Islet of Langerhans (tissue), 1 donor: Measurements from ENCODE around the gene HS1BP3.
A peak's percentile ranks its signal among the peaks of the same experiment; 100 is the strongest.

ENCODE experiments used
- FAIRE-seq: peaks from one replicate; lab custom pipeline; 2011; peaks lifted over from hg19 to GRCh38; lab: Jason Lieb, UNC

HS1BP3 gene

DNA sequence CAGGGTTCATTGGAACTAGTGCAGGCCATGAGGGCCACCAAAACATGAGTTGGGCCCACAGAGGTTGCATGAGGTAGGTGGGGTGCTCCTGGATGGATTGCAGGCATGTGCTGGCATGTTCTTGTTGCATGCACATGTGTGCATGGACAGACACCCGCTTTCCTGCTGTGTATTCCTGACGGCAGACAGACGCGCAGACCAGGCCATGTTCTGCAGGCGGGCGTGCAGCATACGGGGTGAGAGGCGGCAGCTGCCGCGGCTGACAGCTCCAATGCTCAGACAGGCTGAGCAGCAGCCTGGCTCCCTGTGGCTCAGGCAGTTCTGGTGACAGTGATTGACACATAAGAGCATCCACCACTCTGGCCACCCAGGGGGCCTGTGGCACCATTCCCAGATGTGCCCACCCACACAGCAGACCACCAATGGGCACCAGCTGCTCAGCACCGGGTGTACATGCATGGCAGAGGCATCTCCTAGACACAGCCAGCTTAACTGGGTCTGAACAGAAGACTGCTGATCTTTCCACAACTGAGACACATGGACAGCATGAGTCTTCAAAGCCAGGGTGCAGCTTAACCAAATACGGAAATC lies 21.2 kb downstream of the HS1BP3 start:
- no peak for FAIRE-seq

DNA sequence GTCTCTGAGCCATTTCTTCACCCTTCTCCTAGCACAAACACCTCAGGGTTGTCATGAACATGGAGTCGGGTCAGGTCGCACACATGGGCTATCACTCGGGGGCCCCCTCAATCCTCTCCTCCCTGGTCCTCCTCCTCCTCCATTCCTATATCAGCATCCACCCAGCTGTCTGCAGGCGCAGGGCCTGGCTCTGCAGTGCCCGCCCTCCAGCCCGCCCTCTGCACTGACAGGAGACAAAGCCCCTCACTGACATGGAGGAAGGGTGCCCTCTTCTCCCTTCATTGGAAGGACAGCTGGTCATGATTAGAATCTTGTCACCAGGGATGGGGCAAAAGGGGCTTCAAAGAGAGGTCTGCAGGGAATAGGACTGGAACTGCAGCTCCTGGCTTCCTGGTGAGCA lies 21.7 kb downstream of the HS1BP3 start:
- no peak for FAIRE-seq

DNA sequence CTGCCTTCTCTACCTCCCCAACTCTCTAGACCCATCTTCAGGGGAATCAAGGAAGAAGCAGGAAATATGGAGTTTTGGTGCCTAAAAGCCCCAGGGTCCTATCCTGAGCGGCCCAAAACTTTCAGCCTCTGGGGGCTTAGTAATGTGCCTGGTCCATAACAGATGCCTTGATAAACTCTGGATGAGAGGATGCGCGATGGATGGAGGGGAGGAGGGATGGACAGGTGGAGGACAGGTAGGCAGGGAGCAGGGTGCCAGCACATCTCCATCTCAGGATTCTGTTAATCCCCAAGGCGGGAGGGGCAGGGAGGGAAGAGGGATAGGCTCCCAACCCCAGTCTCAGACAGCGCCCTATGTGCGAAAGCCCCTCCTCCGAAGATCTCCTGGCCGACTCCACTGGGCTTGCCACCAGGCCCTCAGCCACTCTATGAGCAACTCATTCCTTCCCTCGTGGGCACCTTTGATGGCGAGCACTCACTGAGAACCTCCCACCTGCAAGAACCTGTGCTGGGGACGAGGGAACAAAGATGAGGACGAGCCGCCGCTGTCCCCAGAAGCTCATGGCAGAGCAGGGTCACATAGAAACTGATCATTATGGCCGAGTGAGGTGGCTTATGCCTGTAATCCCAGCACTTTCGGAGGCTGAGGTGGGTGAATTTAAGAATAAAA lies 23.1 kb downstream of the HS1BP3 start:
- FAIRE-seq: no peak

DNA sequence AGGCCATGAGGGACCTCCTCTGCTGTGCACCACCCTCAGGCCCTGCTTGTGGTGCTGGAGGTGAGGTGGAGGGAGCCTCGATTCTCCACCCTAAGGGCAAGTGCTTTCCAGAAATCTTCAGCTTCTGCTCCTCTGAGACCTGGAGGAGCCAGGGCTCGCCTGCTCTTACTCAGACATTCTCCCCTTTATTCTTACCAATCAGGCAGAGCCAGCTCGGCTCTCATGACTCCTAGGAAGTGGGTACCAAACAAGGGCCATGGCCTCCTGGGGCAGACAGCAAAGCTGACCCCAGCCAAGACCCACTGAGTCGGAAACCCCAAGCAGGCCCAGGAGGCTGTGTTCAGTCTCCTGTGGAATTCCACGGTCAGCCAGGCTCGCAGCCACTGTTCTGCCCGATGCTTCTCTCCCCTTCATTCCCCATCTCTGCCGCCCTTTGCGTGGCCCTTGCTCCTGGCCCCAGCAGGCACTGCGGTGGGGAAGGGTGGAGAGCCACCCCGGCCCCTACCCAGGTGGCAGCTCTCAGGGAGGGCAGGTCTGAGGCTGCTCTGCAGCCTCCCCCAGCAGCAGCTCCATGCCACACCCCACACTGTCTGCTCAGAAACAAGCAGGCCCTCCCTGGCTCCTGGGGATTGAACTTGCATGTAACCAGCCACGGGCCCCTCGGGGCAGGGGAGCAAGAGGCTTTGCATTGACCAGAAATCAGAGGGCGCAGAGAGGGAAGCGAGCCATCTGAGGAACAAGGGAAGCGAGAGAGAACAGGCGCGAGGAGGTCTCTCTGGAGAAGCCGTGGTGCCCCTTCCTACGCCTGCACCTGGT lies 24.0 kb downstream of the HS1BP3 start:
- FAIRE-seq: no peak

DNA sequence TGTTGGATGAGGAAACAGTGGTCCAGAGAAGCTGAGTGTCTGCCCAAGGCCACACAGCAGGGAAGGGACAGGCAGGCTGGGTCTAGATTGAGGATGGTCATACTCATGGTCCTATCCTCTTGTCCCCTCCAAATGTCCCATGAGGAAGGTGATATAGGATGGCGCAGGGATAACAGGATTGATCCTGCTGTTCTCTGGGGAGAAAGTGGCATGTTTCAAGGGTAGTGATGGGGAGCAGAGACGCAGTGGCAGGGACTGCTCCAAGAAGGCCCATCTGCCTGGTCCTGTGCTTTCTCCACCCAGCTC lies 24.6 kb downstream of the HS1BP3 start:
- no peak for FAIRE-seq

DNA sequence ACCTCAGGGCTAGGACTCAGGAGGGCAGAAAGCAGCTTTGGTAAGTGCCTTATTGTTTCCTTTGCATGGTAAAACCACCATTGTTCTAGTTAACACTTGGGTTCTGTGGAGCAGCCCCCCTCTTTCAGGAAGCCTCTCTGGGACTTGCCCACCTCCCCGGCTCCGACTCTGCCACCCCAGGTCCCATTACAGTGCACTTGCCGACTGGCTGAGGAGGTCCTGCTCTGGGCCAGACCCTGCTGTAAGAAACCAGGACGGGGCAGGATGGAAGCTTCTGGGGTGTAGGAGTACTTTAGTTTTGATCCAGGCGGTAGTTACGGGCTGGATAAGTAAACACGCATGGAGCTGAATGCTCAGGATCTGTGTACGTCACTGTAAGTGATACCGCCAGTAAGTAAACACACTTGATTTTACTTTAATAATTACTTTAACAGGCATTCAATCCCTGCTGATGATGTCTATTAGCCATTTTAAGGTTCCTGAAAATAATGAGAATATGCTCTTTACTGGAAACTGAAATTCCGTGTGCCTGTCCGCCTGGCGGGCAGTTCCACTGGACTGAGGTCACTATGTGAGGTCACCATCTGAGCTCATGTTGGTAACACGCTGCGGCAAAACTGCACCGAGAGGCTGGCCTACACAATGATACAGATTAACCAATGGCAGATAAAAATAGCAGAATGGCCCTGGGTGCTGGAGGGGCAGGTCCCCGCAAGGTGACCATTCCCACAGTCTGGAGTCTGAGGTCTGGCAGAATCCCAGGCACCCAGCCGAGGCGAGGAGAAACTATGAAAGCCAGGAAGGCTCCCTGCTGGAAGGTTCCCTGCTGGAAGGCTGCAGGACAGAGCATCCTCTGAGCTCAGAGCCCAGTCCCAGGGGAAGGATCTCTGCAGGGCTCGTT lies 25.2 kb downstream of the HS1BP3 start:
- peak; percentile 70 for FAIRE-seq

DNA sequence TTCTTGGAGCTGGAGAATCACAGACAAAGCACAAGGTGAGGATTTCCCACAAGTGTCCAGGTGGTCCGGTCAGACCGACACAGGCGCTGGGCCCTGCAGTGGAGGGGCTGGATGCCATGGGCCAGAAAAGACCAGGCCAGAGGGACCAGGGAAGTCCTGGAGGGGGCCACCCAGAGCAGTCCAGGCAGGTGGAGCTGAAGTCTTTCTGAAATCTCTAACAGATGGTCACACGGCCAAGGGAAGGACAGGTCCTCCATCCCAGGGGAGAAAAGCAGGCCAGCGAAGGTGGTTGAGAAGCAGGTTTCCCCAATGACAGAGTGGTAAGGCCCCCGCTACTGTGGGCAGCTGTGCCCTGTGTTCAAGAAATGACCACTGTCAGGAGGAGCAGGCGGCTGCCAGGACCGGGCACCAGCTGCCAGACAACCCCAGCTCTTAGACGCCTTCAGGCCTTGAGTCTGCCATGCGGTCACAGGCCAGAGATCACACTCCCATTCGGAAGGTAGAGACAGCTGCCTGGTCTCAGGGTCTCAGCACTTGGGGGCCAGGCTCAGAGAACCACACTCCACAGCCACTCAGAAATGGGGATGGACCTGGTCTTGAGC lies 25.9 kb downstream of the HS1BP3 start:
- no peak for FAIRE-seq

DNA sequence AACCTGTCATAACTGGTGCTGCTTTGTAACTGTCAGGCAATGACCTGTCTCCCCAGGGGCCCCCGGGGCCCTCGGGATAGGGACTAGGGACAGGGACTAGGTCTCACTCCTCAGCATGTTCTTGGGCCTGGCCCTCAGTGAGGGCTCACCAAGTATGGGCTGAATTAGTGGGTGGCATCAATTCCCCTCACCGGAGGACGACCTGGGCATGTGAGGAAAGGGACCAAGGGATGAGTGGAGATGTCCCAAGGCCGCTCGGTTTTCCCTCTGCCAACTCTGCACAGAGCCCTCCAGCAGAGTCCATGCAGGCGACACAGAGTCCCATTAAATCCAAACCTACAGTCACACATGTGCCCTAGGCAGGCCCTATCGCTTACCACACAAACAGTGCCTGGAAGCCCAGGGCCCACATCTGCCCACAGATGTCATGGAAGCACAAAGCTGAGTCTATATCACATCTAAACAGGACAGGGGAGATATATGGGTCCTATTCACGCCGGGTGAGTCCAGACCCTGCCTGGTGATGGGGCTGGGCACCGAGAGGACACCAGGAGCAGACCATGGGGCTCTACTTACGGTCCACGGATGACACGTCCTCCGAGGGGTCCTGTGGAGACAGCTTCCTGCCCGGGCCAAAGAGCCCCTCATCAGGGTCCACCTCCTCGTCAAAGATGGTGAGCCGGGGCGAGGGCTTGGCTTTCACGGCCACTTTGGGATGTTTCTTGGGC lies 26.6 kb downstream of the HS1BP3 start:
- FAIRE-seq: no peak

DNA sequence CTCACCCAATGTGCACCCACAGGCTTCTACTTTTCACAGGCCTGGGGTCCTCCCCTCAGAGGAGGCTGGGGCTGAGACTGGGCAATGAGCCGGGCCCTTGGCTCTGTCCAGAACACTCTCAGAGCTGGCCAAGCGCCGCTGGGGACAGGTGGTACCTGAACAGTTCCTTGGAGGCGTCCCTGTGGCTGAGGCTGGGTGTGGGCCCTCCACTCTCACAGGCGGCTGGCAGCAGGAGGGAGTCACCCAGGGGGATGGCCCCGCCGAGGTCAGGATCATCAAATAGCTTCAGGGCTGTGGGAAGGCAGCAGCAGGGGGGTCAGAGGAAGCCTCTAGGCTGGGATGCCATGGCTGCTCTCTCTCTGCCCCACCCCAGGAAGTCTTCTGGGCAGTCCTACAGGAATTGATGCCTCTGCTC lies 27.1 kb downstream of the HS1BP3 start:
- no peak for FAIRE-seq

DNA sequence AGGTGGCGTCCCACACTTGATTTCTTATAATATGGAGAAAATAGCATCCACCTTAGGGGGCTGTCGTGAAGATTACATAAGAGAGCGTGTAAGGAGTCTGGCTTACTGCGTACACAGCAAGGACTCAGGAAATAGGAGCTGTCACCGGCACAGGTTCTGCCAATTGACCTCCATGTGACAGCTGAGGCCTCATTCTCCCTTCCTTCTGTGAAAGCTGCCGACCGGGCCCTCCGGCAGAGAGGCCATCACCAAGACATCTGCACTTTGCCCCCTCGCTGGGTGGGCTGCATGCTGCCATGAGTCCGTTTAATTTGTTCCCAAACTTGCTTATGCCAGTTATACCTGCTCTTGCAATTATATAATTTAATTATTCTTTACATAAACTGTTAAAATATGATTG lies 27.7 kb downstream of the HS1BP3 start:
- no peak for FAIRE-seq

DNA sequence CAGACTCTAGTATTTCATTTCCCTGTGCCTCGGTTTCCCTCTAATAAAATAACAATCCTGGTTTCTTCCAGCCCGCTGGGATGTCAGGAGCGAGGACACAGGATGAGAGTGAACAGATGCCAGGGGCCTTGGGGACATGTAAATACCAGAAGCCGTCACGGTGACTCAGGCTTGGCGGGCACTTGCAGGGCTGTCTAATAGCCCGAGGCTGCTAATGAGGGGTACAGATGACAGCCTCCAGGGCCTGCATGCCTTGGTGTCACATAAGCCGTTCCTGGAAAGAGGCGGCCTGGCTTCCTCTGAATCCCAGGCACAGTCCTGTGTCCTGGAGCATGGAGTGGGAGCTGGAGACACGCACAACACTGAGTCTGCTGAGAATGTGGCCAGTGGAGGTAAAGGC lies 28.2 kb downstream of the HS1BP3 start:
- FAIRE-seq: peak; percentile 33

DNA sequence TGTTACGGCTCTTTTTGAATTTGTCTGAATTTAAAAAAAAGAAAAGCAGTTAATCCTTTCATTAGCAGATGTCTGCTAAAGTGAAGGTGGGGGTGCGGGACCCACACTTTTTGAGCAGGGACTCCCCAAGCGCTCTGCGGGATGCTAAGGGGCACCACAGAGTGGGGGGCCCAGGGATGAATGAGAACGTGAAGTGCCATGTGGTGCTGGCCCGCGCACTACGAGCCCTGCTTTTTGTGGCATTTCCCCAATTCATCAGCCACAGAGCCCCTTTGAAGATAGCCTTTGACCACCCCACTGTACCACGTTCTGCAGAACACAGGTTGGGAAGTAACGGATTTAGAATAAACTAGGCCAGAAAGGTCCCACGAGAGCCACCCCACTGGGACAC lies 28.6 kb downstream of the HS1BP3 start:
- no peak for FAIRE-seq

DNA sequence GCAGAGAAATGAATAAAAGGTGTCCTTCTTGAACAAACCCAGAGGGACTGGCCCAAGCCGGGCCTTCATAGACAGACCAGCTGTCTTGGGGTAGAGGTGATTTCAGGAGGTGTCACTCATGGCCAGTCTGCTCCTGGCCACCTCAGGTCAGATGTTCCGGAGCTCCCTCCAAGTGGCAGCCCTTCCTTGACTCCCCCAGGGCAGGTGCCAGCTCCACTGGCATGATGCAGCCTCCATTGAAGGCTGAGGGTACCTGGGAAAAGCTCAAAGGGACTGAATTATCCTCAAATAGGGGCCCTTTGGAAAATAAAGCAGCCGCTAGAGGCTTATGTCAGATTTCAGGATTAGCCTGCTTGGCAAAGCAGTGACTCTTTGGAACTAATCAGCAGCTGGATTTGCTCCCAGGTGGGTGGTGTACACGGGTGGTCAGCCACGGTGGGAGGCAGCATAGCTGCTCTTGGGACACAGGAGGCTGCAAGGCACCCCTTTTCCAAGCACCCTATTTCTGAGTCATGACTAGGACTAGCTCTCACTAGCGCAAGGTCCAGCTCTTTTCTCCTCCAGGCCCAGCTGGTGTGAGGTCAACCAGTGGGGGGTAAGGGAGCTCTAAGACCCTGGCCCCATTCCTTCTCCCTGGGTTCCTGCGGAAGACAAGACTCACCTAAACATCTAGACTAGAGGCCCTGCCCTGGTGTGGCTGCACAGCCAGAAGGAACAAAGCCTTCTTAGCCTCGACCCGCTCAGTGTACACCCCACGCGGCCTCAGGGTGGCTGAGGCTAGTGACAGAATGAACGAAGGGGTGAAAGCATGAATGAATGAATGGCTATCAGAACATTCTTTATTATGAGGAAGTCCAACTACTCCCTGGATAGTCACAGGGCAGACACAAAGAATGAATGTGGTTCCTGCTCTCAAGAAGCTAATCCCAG lies 29.3 kb downstream of the HS1BP3 start:
- FAIRE-seq: no peak

DNA sequence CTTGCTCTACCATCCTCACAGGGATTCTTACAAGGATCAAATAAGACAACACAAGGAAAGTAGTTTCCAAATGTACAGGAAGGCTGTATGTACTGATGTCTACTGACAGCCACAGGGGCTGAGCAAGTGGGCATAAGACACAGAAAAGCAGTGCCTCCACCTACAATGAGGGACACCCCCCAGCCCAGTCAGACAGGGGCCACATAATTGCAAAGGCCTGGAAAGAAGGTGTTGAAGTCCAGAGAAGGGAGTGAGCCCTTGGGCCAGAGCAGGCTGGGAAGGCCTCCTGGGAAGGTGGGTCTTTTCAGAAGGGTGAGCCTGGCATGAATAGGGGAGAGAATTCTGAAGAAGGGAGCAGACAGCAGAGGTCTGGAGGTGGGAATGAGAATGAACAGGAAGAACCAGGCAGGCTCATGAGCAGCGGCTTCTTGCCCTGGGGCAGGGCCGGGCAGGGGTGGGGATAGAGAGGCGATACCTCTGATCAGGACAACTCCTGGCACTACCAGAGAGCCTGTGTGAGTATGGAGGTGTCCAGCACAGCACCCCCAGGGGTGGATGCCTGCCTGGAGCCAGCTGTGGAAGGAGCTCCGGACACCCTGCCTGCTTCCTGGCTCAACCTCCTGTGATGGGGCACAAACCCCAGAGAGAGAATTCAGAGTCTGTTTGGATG lies 30.1 kb downstream of the HS1BP3 start:
- FAIRE-seq: no peak

DNA sequence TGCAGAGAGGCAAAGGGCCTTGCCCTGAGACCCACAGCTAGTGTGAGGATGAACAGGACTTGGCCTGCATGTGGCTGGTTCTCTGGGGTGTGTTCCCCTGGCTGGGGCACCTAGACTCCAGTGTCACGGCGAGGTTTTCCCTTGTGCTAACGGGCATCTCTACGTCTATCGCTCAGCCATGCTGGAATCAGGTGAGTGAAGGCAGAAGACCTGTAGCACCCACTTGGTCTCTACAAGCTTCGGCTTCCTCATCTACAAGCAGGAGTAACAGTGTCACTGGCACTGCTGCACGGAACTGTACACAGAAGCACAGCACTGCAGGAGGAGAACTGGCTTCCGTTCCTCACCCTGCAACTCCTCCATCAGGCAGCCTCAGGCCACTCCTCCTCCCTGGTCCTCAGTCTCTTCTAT lies 30.6 kb downstream of the HS1BP3 start:
- no peak for FAIRE-seq

DNA sequence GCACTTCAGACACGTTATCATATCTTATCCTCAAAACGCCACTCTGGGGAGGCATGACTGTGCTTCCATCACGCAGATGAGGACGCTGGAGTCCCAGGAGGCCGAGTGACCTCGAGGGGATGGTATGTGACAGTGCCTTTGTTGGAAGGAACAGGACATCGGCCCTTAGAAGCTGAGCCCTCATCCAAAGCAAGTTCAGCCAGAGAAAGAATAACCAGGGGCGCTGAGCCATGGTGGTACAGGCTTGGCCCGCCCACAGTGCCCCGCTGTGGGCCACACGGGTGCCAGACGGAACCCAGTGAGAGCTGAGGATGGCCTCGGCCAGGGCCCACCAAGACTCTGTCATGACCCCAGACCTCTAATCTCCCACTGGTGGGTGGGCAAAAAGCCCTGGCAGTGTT lies 31.3 kb downstream of the HS1BP3 start:
- no peak for FAIRE-seq

DNA sequence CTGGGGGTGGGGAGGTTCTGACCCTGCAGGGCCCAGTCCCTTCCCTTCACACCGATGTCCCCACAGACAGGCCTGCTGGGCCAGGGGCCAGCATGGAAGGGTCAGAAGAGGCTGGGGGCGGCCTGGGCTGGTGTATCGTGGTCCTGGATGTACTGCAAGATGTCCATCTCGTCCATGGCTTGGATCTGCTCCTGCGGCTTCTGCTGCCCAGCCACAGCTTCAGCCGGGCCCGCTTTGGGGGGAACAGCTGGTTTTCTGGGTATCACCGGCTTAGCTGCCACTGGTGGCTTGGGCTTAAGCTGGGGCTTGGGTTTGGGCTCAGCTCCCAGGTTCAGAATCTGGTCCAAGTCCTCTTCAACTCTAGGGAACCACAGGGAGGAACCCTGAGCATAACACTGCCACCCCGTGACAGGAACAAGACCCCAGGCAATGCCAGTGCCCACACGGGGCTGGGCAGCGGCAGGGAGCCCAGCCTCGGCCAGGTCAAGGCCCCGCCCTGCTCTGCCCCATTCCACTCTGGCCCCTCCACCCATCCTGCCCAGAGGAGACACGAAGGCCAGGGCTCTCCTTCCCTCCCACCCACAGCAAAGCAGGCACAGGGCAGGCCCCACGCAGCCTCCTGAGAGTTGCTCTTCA lies 31.9 kb downstream of the HS1BP3 start:
- no peak for FAIRE-seq

DNA sequence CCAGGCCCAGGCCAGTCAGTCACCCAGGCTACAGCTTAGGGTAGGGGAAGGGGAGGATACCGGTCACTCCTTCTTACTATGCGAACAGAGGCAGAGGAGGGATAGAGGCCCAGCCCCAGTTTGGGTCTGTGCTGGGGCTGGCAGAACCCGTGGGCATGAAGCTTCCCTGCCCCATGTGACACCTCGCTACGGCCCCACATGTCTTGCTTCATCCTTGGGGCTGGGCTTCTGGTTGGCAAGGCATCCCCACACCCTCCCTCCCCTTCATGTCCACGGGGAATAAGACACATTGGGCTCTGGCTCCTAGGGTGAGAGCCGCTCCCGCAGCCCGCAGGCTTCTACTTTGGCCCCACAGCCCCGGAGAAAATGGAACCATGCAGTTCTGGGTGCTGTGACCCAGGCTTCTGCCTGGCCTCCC lies 32.4 kb downstream of the HS1BP3 start:
- FAIRE-seq: no peak

DNA sequence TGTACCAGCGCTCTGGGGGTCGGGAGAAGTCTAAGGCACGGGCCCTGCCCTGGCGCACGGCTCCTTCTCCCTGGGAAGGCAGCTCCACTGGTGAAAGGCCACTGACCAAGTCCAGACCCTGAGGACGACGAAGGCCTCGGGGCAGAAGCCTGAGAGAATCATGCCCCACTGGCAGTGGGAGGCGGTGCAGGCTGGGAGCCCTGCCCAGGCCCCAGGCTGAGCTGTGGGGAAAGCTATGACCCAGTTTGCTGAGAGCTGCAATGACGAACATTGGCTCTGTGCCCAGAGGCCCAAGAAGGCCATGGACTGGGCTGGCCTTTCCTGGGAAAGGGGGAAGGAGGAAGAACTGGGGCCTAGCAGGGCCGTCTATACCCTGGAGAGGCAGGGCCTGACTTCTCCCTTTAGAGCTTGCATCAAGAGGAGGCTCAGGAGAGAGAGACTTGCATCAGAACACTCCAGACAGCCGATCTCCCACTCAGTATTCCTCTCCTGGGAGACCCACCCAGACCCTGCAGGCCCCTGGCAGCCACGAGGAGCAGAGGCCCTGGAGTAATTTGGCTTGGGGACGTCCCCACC lies 32.9 kb downstream of the HS1BP3 start:
- FAIRE-seq: no peak
